NB4 (cell line): ENCODE results near the gene CST4.

Source experiments
- CTCF ChIP-seq: IDR thresholded peaks from one replicate; pipeline ENCODE4 v1.5.1; 2012; ENCODE audit warnings: low read depth, low read length
- POLR2A ChIP-seq: IDR thresholded peaks from 2 replicates; pipeline ENCODE4 v1.6.1; 2011; ENCODE audit warnings: mild to moderate bottlenecking; ENCODE audit not compliant: insufficient read length; ENCODE audit errors: extremely low read depth
- TF ChIP-seq, protein P1 (sequence below): IDR thresholded peaks from 2 replicates; pipeline ENCODE4 v1.6.1; 2011; ENCODE audit warnings: low read depth, low read length

DNA sequence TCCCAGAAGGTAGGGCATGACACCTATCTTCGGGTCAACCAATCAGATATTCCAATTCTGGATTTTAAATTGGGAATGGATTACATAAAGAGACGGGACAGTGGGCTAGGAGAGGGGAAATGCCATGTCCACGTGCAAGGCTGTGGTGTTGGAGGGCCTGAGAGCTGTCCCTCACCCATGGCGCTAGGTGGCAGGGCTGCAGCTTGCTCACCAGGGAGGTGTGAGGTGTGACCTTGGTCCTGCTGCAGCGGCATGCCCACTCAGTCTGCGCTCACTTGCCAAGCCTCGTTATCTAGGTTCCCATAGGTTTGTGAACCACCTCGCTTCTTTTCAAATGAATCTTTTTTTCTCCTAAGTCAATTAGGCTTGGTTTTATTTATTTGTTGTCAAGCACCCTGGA is 31.6 kb downstream of the CST4 start:
- TF ChIP-seq CTCF (no peak), POLR2A (no peak)
- TF ChIP-seq, protein P1, sequence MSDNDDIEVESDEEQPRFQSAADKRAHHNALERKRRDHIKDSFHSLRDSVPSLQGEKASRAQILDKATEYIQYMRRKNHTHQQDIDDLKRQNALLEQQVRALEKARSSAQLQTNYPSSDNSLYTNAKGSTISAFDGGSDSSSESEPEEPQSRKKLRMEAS = no peak
